HG03060 (cell line): ENCODE data around the gene C5orf46.
"Not testable (repeated sequence)": the region's sequence is repeated elsewhere in the genome, so short reads cannot be mapped to it uniquely, and the experiment has no call there.

Experiments used
- ATAC-seq: cut with Tn5 transposase; IDR thresholded peaks from one replicate; pipeline ENCODE4 v1.9.1; 2021; ENCODE audit warnings: low read depth, moderate number of reproducible peaks; ENCODE audit not compliant: unreplicated experiment

C5orf46 gene

GRCh38 chr5:147898875-147899401, 7.4 kb downstream of the C5orf46 start:
- no peak for ATAC-seq

- no peak for ATAC-seq
These were observed 10.5 kb downstream of the C5orf46 start for GRCh38 chr5:147895864-147896263.

- no peak for ATAC-seq
These were observed 12.5 kb downstream of the C5orf46 start for GRCh38 chr5:147893820-147894219.

GRCh38 chr5:147892696-147893296, 13.5 kb downstream of the C5orf46 start:
- ATAC-seq = no peak

GRCh38 chr5:147887930-147888329, 18.4 kb downstream of the C5orf46 start:
- ATAC-seq = no peak

GRCh38 chr5:147887026-147887627, 19.2 kb downstream of the C5orf46 start:
- ATAC-seq = no peak

GRCh38 chr5:147882586-147883313, 23.6 kb downstream of the C5orf46 start:
- no peak for ATAC-seq

GRCh38 chr5:147880487-147880886, 25.9 kb downstream of the C5orf46 start:
- ATAC-seq = no peak

- no peak for ATAC-seq
These were observed 26.6 kb downstream of the C5orf46 start for GRCh38 chr5:147879784-147880183.

GRCh38 chr5:147878066-147878759, 28.1 kb downstream of the C5orf46 start, which contains the start of gene SCGB3A2:
TSS of gene SCGB3A2 (plus strand) at chr5:147878711. CDS start at chr5:147878804, 93 bp downstream.
- ATAC-seq = no peak

GRCh38 chr5:147876626-147877025, 29.7 kb downstream of the C5orf46 start:
- no peak for ATAC-seq

- ATAC-seq = no peak
These were observed 30.2 kb downstream of the C5orf46 start for GRCh38 chr5:147876141-147876540.

GRCh38 chr5:147874910-147875367, 31.4 kb downstream of the C5orf46 start:
- ATAC-seq = no peak

- not testable (repeated sequence) for ATAC-seq
These were observed 32.0 kb downstream of the C5orf46 start for GRCh38 chr5:147874118-147874875.

GRCh38 chr5:147872744-147873435, 33.4 kb downstream of the C5orf46 start:
- ATAC-seq = not testable (repeated sequence)

- ATAC-seq = not testable (repeated sequence)
These were observed 34.3 kb downstream of the C5orf46 start for GRCh38 chr5:147871980-147872549.

- ATAC-seq = not testable (repeated sequence)
These were observed 36.4 kb downstream of the C5orf46 start for GRCh38 chr5:147869892-147870291.

- ATAC-seq = no peak
These were observed 37.2 kb downstream of the C5orf46 start for GRCh38 chr5:147869112-147869511.
